NB4 (cell line): ENCODE data around the gene FAM209B.
A peak's percentile ranks its signal among the peaks of the same experiment; 100 is the strongest.
"Not testable (repeated sequence)": the region's sequence is repeated elsewhere in the genome, so short reads cannot be mapped to it uniquely, and the experiment has no call there.

Source experiments
- DNase-seq: peaks from one replicate; pipeline ENCODE4 v3.0.0; 2010; ENCODE audit warnings: low read depth
- H3K4me3 ChIP-seq: one replicate; pipeline ENCODE4 v1.5.1; 2011; ENCODE audit warnings: mild to moderate bottlenecking, low read depth, low read length, moderate library complexity
- MYC ChIP-seq: IDR thresholded peaks from 2 replicates; pipeline ENCODE4 v1.6.1; 2011; ENCODE audit warnings: low read depth, low read length
- POLR2A ChIP-seq: IDR thresholded peaks from 2 replicates; pipeline ENCODE4 v1.6.1; 2011; ENCODE audit warnings: mild to moderate bottlenecking; ENCODE audit not compliant: insufficient read length; ENCODE audit errors: extremely low read depth
- TF ChIP-seq, protein P1 (sequence below): IDR thresholded peaks from one replicate; pipeline ENCODE4 v1.5.1; 2012; ENCODE audit warnings: low read depth, low read length
- TF ChIP-seq, protein P2 (sequence below): IDR thresholded peaks from 2 replicates; pipeline ENCODE4 v1.6.1; 2011; ENCODE audit warnings: low read depth, low read length

FAM209B gene, protein sequence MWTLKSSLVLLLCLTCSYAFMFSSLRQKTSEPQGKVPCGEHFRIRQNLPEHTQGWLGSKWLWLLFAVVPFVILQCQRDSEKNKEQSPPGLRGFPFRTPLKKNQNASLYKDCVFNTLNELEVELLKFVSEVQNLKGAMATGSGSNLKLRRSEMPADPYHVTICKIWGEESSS

DNA sequence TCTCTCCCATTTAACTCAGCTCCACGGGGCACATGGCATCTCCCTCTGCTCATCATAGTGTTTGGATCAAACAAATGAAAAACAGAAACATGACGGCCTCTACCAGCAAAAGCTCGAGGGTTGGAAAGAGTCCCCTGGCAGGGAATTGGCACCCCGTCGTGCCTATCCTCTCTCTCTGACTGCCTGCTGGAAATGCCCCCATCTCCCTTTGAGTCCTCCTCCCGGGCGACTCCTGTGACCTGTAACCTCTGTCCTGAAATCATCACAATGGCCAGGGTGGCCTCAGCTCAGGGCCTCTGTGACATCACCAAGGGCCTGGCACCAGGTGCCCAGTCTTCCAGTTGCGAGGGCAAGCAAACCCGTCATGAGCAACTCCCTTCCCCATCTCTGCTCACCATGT is at the start of gene FAM209B:
TSS of gene FAM209B (plus strand) at position 301 of the 400 bp plus-strand sequence. CDS start at position 397, 96 bp downstream.
- not testable (repeated sequence) for DNase-seq, H3K4me3 ChIP-seq

DNA sequence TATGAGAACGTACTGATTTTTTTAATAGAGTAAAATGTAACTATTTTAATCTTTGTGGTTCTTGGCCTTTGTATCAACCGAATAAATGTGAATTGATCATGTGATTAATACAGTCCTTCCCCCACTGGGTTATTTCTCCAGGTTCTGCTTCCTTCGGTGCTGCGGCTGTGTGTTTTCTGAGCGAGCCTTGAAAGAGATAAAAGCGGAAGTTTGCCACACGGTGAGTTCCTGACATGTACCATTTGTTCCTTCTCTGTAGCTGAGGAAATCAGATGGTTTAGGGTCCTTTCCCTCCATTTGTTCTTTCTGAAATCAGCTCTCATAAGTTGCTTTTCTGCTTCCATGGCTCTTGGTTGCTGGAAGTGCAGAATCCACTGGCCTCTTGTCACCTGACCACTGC is 49.1 kb upstream of the FAM209B start:
- TF ChIP-seq MYC (no peak), POLR2A (no peak)
- TF ChIP-seq, protein P1, sequence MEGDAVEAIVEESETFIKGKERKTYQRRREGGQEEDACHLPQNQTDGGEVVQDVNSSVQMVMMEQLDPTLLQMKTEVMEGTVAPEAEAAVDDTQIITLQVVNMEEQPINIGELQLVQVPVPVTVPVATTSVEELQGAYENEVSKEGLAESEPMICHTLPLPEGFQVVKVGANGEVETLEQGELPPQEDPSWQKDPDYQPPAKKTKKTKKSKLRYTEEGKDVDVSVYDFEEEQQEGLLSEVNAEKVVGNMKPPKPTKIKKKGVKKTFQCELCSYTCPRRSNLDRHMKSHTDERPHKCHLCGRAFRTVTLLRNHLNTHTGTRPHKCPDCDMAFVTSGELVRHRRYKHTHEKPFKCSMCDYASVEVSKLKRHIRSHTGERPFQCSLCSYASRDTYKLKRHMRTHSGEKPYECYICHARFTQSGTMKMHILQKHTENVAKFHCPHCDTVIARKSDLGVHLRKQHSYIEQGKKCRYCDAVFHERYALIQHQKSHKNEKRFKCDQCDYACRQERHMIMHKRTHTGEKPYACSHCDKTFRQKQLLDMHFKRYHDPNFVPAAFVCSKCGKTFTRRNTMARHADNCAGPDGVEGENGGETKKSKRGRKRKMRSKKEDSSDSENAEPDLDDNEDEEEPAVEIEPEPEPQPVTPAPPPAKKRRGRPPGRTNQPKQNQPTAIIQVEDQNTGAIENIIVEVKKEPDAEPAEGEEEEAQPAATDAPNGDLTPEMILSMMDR = no peak
- TF ChIP-seq, protein P2, sequence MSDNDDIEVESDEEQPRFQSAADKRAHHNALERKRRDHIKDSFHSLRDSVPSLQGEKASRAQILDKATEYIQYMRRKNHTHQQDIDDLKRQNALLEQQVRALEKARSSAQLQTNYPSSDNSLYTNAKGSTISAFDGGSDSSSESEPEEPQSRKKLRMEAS = no peak
- DNase-seq = no peak
- no peak overlapping the region for H3K4me3 ChIP-seq

DNA sequence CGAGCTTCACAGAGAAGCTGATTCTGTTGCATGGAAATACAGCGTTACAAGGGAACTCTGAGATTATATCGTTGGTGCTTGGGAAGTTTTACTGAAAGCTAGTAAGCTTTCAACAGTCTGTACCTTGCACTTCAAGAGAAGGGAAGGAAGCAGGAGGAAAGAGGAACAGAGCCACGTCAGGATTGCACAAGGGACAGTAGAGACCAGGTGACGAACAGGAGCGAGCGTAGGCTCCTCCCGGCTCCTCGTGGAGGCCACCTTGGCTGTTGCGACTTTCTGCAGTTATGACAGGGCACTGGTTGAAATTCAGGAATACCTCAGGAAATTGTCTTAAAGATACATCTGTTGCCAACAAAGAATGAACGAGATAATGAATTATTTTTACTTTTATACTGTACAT is 45.8 kb upstream of the FAM209B start:
- DNase-seq = peak; percentile 28
- TF ChIP-seq, protein P1 = no peak
- TF ChIP-seq MYC = no peak
- TF ChIP-seq POLR2A = no peak
- TF ChIP-seq, protein P2 = no peak
- H3K4me3 ChIP-seq = no peak overlapping the region

DNA sequence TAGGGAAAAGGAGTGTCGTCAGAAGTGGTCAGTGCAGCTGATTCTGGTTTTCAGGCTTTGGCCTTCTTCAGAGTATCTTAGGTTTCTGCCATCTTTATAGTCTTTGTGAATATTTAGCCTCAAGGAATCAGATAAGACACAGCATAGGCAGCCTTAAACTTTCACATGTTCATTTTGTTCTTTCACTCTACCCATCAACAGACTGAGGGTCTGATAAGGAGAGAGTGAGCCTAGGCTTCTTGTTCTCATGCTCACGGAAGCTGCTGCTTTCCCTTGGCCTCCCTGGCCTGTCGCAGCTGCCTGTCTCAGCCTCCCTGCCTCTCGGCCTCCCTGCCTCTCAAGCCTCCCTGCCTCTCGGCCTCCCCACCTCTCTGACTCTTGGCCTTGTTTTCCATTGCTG is 44.5 kb upstream of the FAM209B start:
- TF ChIP-seq, protein P2 = no peak
- H3K4me3 ChIP-seq = no peak overlapping the region
- no peak for DNase-seq

DNA sequence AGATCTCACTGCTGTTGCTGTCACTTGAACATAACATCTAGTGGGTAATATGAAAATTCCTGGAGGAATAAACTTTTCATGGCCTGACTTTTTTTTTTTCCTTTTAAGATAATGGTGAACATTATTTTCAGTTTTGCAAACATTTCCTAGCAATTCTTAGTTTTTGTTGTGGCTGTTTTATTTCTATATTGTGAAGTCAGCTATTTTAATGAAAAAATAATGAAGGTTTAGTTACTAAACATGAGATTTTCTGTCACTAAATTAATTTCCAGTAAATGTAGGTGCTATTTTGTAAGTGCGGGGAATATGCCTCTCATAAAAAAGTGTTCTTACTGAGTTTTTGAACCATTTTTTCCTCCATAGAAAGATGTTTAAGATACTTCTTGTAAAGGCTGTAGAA is 31.9 kb upstream of the FAM209B start:
- no peak for DNase-seq
- TF ChIP-seq MYC = no peak
- TF ChIP-seq, protein P1 = no peak
- TF ChIP-seq, protein P2 = no peak
- TF ChIP-seq POLR2A = no peak
- no peak overlapping the region for H3K4me3 ChIP-seq

DNA sequence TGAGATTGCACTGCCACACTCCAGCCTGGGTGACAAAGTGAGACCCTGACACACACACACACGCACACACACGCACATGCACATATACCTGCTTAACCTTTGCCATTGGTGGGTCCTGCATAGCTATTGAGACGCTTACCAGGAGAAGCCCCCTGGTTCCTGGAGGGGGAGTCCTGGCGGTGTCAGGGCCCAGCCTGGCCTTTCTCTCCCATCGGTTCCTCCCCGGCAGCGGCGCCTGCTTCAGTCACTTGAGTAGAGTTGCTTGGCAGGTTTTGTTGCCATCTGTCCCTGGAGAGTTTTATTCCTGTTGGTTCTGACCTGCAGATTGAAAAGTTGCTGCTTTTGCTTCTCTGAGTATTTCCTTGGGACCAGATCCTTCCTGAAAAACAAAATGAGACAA is 29.1 kb upstream of the FAM209B start:
- no peak overlapping the region for H3K4me3 ChIP-seq
- no peak for DNase-seq
- TF ChIP-seq, protein P2 = no peak

DNA sequence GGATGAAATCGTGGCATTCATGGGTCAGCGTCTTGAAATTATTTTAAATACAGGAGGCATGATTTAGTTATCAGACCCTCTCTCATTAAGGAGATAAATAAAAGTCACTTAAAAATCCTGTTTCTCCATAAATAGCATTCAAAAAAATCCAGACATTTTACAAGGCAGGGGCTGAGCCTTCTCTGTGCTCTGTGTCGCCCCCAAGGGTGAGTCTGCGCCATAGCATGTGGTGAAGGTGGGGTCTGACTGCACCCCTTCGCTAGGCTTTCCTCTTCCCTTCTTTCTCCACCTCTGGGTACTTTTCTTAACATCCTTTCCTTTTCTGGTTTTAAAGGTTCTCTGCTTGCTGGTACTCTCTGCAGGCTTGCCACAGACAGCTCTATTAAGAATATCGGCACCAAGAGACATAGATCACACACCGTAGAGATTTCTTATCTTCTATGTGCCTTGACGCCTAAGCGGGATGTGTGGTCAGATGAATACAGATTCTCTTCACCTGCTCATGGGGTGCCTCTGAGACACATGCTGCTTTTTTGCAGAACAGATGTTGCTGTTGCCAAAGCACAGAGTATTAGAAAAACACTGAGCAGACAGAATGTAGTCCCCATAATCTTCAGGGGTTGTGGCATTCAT is 28.6 kb upstream of the FAM209B start:
- TF ChIP-seq MYC = no peak
- no peak for TF ChIP-seq POLR2A
- TF ChIP-seq, protein P1 = peak; percentile 66
- TF ChIP-seq, protein P2 = no peak
- DNase-seq = peak; percentile 23
- no peak overlapping the region for H3K4me3 ChIP-seq
